HG03108 (cell line): ENCODE results near the gene NOTCH1.

Source experiments
- ATAC-seq: cut with Tn5 transposase; IDR thresholded peaks from one replicate; pipeline ENCODE4 v1.9.1; 2021; ENCODE audit warnings: moderate library complexity; ENCODE audit not compliant: unreplicated experiment

NOTCH1 gene

GRCh38 chr9:136534366-136534765 is 11.5 kb downstream of the NOTCH1 start:
- no peak for ATAC-seq

DNA sequence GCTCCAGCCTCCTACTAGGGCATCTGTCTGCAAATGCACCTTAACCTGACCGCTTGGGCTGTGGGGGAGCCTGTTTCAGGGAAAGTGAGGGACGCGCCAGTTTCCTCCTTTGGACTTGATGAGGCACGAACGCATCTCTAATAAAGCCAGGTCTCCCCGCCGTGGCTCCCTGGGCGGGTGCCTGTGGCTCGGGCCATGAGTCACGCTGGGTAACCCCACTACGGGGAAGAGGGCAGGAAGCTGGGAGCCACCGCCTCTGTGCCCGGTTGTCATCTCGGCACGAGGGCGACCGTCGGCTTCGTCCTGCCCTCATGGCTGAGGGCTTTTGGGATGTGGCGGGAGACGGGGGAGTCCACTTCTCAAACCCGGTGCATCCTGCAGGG is 12.1 kb downstream of the NOTCH1 start:
- no peak for ATAC-seq

DNA sequence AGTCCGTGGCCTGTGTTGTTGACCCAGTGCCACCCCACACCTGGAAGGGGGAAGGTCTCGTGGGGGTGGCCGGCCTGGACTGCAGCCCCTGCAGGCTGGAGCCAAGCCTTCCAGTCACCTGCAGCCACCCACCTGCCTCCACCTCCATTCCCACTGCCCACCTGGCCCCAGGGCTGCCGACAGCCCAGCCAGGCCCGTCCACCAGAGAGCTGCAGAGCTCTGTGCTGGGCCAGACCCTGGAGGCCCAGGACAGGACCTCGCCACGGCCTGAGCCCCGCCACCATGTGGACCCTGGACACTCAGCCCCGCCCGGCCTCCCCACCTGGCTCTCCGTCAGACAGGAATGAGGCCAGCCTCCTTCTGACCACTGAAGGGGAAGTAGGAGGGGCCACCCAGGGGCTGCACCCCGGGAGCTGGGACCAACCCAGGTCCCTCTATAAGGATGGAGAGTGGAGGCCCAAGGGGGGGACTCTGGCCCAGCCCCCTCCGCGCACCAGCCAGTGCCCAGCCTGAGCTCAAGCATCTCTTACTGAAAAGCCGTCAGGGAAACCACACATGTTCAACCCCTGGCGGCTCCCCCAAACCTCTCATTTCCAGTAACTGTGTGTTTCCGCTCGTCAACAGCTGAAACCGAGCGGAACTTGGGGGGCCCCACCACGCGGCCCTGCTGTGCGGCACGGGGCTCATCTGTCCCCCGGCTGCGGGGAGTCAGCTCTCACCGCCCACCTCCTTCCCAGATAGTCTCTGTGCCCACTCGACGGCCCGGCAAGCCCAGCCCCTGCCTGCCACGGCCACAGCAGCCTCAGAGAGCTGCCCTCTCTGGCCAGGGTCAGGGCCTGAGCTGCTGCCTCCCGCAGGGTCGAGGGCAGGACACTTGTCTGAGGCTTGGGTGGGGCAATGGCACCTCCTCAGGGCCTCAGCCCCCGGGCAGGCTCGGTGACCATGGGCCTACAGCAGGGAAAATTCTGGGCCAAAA is 12.8 kb downstream of the NOTCH1 start:
- ATAC-seq, result no peak

- no peak for ATAC-seq
These were observed 13.7 kb downstream of the NOTCH1 start for GRCh38 chr9:136531904-136532798.

DNA sequence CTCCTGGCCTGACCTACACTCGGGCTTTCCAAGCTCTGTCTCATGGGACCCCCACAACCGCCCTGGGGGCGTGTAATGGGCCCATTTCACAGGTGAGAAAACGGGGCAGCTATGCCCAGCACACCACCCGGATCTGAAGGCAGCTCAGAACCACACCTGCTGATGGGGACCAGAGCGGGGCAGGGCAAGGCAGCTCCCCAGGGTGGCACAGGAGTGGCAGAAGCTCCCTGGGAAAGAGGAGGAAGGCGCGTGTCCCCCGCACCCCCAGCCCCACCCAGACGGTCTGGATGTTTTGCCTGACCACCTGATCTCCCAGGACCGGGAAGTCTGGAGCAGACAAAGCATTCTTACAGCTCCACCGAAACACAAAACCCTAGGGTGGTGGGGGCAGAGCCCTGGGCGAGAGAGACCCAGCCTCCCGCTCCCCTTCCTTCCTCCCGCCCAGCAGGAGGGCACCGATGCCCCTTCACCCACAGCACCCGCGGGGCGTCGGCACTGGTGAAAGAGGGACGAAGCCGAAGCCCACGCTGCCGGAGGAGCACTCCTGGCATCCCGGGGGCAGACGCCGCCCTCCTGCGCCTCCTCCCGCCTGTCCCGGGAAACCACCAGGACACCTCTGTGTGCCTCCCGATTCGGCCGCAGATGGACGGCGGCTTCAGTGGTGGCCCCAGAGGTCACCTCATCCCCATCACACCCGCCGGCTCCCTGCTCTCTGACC is 14.5 kb downstream of the NOTCH1 start:
- no peak for ATAC-seq

DNA sequence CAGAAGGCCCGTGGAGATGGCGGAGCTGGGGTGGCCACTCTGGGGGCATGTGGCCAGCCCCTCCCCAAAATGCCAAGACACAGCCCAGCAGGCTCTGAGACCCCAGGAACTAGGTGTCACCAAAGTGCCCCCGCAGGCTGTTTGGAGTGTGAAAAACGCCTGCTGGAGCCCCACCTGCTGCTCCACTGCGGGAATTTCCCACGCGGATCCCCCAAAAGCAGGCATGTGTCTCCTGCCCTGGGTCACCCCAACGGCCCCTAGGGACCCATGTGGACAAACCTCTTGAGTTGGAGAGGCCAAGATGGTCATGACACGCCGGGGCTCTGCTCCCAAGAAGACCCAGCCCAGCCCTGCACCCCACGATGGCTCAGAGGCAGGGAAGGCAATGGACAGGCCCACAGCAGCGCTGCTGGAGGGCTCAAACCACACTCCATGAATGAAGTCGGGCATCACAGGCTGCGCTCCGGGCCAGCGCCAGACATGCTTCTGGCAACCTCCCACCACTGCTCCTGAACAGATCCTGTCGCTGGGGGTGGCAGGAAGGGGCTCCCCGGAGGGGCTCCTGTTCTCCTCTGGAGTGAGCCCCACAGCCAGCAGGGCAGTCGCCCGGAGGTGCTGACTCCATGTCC is 15.3 kb downstream of the NOTCH1 start:
- no peak for ATAC-seq

GRCh38 chr9:136529516-136530460 is 16.1 kb downstream of the NOTCH1 start:
- ATAC-seq, result no peak

GRCh38 chr9:136528716-136529341 is 17.0 kb downstream of the NOTCH1 start:
- ATAC-seq, result no peak

- ATAC-seq, result no peak
These were observed 17.8 kb downstream of the NOTCH1 start for GRCh38 chr9:136527721-136528710.

DNA sequence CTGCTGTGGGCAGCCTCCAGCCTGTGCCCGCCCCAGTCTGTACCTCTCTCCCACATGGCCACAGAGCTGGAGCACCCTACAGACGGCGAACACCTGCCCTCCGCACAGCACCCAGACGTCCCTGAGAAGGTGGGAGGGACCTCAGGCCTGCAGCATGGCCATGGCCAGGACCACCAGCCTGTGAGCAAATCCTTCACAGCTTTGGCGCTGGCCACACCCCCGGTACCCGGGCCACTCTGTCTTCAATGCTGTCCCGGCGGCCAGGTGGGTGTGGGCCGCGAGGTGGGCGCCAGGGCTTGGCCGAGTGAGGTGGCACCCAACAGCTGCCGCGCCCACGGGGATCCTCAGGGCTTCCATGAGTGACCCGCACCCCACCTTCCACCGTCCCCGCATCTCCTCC is 18.7 kb downstream of the NOTCH1 start:
- no peak for ATAC-seq

DNA sequence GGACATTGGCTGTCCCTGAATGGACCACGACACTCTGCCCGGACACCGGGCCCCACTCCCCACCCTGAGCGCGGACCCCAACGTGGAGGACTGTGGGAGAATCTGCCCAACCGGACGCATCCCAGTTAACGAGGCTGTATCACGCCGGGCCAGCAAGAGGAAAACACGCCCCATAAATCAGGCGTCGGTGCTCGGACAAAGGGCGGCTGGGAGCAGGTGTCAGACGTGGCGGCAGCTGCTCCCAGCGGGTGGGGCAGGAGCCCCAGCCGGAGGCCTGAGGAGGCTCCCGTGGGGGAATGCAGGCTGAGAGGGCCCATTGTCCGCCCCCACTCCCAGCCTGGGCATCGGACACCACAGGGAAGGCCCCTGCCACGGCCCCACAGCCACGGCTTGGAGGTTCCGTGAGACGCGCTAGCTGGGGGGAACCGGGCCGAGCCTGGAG is 19.2 kb downstream of the NOTCH1 start:
- ATAC-seq, result no peak

DNA sequence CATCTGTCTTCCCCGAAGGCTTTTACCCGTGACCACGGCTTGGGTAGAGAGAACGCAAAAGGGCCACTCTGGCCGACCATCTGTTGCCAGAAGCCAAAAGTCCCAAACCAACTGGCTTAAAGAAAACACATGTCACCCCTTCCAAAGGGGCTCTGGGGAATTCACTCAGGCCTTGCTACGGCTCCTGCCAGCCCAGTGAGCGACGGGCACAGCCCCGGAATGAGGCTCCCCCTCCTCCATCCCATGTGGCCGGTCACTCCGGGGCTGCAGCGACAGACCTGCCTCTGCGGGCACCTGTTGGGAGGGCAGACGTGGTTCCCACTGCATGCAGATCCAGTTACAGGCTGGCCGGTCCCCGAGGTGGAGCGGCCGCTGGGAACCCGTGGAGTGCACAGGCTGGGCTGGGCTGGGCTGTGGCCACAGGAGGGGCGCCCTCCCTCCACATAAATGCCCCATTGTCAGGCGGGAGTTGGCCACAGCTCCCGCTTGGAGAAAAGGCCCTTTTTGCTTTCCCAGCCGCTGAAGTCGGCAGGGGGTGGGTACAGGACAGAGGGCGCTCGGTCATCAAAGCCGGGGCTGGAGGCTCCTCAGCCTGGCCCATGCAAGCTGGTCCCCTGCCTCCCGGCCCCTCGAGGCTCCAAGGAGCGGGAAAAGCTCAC is 19.9 kb downstream of the NOTCH1 start:
- no peak for ATAC-seq

- ATAC-seq, result no peak
These were observed 20.6 kb downstream of the NOTCH1 start for GRCh38 chr9:136525207-136525606.

DNA sequence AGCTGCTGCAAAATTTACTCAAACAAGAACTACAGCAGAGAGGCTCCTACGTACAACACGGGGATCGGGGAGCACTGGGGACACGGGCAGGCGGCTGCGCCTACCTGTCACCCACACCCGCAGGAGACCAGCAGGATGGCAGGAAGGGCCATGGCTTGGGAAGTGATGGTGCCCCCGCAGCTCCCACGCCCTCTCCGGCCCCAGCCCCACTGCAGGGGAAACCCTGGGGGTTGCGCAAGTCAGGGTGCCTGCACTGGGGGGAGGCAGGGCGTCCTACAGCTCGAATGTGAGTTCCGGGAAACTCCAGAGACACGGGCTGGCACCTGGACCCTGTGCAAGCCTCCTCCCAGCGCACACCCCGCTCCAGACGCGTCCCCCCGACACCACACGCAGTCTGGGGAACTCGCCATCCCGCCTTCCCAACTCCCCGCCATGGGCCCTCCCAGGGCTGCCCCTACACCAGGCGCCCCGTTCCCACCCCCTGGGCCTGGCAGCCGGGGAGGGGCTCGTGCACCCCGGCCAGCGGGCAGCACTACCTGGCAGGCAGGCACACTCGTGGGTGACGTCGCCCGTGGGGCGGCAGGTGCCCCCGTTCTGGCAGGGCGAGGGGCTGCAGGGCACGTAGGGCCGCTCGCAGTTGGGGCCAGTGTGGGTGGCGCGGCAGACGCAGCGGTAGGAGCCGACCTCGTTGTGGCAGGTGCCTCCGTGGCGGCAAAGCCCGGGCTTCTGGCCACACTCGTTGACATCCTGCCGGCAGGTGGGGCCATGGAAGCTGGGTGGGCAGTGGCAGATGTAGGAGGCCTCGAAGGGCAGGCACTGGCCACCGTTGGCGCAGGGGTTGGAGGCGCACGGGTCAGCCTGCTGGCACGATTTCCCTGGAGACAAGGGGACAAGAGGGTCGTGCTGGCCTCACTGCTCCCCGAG is 23.3 kb downstream of the NOTCH1 start:
- ATAC-seq, result no peak

DNA sequence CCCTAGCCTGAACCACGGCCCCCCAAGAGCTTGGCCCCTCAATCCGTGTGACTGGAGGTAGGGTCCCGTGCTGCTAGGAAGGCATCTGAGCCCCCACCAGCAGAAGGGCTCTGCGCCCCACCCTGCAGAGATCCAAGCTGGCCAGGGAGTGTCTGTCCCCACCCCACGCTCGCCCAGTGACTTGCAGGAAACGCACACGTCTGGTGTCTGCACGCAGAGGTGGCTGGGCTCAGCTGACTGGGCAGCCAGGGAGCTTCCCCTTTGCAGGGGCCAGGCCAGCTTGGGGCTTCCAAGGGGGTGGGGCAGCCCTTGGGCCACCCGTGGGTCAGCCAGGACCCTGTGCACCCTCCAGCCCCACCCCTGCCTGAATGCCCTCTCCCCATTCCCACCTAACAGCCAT is 24.3 kb downstream of the NOTCH1 start:
- ATAC-seq, result no peak

DNA sequence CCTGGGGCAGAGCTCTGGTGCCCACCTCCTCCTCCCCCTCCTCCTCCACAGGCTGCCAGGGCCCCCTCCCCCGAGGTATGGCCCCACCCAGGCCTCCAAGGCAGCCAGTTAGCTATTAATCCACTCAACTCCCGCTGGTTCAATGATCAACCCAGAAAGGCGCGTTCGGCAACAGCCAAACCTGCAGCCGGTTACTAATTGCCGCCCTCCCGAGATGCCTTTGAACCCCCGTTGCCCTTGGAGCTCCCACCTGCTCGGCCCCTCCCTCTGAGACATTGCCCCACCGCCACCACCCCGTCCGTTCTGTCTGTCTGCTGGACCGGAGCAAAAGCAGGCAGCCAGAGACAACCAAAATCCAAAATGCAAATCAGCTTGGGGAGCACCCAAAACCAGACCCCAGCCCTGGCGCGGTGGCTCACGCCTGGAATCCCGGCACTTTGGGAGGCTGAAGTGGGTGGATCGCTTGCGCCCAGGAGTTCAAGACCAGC is 25.8 kb downstream of the NOTCH1 start:
- no peak for ATAC-seq
